ENCODE measurements around the gene IMMP2L. TPM values are rescaled to one million over a fixed set of nuclear protein-coding genes. Genes with fewer than 3 reads are reported as not detected.

The IMMP2L gene
- total and polyA plus RNA-seq, 2 of the 13 experiments (the other 11 are each of a cell fraction or from before 2014, with no cell fraction given) = 7.8 to 16.9 TPM

- ChIA-PET POLR2A (no interaction called here), CTCF (ENCODE audit: low intra/inter-chr PET ratio, low total read pairs) (no interaction called here)
- intact Hi-C loops (cut with micrococcal nuclease; ENCODE audit: unreplicated experiment) (no loop called here), in situ Hi-C loops (cut with HindIII; ENCODE audit: extremely low pct_ligation_motif_present, low pct_unique_long_range_greater_than_20kb) (no loop called here)
- Histone ChIP-seq H4K20me1 (ENCODE audit: insufficient read depth, low read length) (no peaks in the 10 kb centered on the region), H3K27me3 (ENCODE audit: control insufficient read depth in 1 of 2, insufficient read depth in 2 of 2, low read length in 2 of 2) (no peaks in the 10 kb centered on the region), H3K4me1 (ENCODE audit: insufficient read depth, low read length) (no peaks in the 10 kb centered on the region), H3K4me2 (ENCODE audit: low read depth, low read length) (no peak overlapping the region), H3K79me2 (ENCODE audit: insufficient read depth, low read length) (no peaks in the 10 kb centered on the region), H3K9ac (ENCODE audit: insufficient read depth, low read depth, low read length) (no peak overlapping the region), H3K4me3 (replicated peaks in 1 of 3; ENCODE audit: insufficient read depth in 1 of 3, low read depth in 2 of 3, low read length in 3 of 3) (no peak overlapping the region), H3K9me3 (ENCODE audit: low read length) (no peaks in the 10 kb centered on the region), H2AFZ (ENCODE audit: low read length) (no peak overlapping the region), H3K36me3 (replicated peaks in 1 of 2; ENCODE audit: control insufficient read depth in 1 of 2, insufficient read depth in 2 of 2, low read length in 2 of 2) (no peaks in the 10 kb centered on the region), H3K27ac (ENCODE audit: extremely low read length, insufficient read depth, low read length) (no peak overlapping the region)
- WGBS (ENCODE audit: low lambda C conversion rate) = 0% methylated on average over 1 of the region's 1 CpG
- no peak for TF ChIP-seq CHCHD3 (CRISPR knock-in tag; IDR thresholded peaks at IDR 0.05)
- no peak for TF ChIP-seq ZEB1 (IDR thresholded peaks at IDR 0.05; ENCODE audit: insufficient replicate concordance, low read depth)
- TF ChIP-seq HOXA9 (CRISPR knock-in tag; IDR thresholded peaks at IDR 0.05; ENCODE audit: borderline replicate concordance) = no peak
- no peak for TF ChIP-seq RNF219 (CRISPR knock-in tag; IDR thresholded peaks at IDR 0.05)
- no peak for TF ChIP-seq NFIC (IDR thresholded peaks at IDR 0.05; ENCODE audit: low read length)
- TF ChIP-seq NFRKB (IDR thresholded peaks at IDR 0.05) = no peak
- TF ChIP-seq RFXANK (CRISPR knock-in tag; IDR thresholded peaks at IDR 0.05) = no peak
- TF ChIP-seq, protein P1, sequence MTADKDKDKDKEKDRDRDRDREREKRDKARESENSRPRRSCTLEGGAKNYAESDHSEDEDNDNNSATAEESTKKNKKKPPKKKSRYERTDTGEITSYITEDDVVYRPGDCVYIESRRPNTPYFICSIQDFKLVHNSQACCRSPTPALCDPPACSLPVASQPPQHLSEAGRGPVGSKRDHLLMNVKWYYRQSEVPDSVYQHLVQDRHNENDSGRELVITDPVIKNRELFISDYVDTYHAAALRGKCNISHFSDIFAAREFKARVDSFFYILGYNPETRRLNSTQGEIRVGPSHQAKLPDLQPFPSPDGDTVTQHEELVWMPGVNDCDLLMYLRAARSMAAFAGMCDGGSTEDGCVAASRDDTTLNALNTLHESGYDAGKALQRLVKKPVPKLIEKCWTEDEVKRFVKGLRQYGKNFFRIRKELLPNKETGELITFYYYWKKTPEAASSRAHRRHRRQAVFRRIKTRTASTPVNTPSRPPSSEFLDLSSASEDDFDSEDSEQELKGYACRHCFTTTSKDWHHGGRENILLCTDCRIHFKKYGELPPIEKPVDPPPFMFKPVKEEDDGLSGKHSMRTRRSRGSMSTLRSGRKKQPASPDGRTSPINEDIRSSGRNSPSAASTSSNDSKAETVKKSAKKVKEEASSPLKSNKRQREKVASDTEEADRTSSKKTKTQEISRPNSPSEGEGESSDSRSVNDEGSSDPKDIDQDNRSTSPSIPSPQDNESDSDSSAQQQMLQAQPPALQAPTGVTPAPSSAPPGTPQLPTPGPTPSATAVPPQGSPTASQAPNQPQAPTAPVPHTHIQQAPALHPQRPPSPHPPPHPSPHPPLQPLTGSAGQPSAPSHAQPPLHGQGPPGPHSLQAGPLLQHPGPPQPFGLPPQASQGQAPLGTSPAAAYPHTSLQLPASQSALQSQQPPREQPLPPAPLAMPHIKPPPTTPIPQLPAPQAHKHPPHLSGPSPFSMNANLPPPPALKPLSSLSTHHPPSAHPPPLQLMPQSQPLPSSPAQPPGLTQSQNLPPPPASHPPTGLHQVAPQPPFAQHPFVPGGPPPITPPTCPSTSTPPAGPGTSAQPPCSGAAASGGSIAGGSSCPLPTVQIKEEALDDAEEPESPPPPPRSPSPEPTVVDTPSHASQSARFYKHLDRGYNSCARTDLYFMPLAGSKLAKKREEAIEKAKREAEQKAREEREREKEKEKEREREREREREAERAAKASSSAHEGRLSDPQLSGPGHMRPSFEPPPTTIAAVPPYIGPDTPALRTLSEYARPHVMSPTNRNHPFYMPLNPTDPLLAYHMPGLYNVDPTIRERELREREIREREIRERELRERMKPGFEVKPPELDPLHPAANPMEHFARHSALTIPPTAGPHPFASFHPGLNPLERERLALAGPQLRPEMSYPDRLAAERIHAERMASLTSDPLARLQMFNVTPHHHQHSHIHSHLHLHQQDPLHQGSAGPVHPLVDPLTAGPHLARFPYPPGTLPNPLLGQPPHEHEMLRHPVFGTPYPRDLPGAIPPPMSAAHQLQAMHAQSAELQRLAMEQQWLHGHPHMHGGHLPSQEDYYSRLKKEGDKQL (CRISPR knock-in tag; IDR thresholded peaks at IDR 0.05; ENCODE audit: low read depth) = no peak
- TF ChIP-seq ZNF331 (CRISPR knock-in tag; IDR thresholded peaks at IDR 0.05) = no peak
- TF ChIP-seq LBX2 (CRISPR knock-in tag; IDR thresholded peaks at IDR 0.05; ENCODE audit: borderline replicate concordance) = no peak
- no peak for TF ChIP-seq ZNF781 (CRISPR knock-in tag; IDR thresholded peaks at IDR 0.05; ENCODE audit: borderline replicate concordance, not compliant biosample characterization)
- TF ChIP-seq TFDP2 (CRISPR knock-in tag; IDR thresholded peaks at IDR 0.05) = no peak
- no peak for TF ChIP-seq NFE2L1 (CRISPR knock-in tag; IDR thresholded peaks at IDR 0.05; ENCODE audit: borderline replicate concordance)
- TF ChIP-seq KLF9 (CRISPR knock-in tag; IDR thresholded peaks at IDR 0.05; ENCODE audit: low read depth) = no peak
- TF ChIP-seq ZNF224 (CRISPR knock-in tag; IDR thresholded peaks at IDR 0.05) = no peak
- no peak for TF ChIP-seq ZBTB7A (CRISPR knock-in tag; IDR thresholded peaks at IDR 0.05)
- no peak for TF ChIP-seq NR1H2 (CRISPR knock-in tag; IDR thresholded peaks at IDR 0.05; ENCODE audit: borderline replicate concordance, low read depth)
- DNase-seq (ENCODE audit: low spot score) (no peak), FAIRE-seq (no peak), ATAC-seq (no peak)
- no TSS peak for BruUV-seq (replicated peaks)
Measured at GRCh38 chr7:110733221-110733620, 829.1 kb downstream of the IMMP2L start.

Data from HepG2 (cell line).